K562 (cell line): Measurements from ENCODE around the gene ACOX1. TPM values are rescaled to one million over a fixed set of nuclear protein-coding genes. Genes with fewer than 3 reads are reported as not detected.

Source experiments
- BDP1 ChIP-seq: IDR thresholded peaks from 3 replicates; pipeline ENCODE4 v1.6.1; 2011; ENCODE audit not compliant: insufficient read length, insufficient read depth
- CTCFL ChIP-seq: IDR thresholded peaks from 2 replicates; pipeline ENCODE4 v1.6.1; 2011; ENCODE audit warnings: borderline replicate concordance, low read depth, mild to moderate bottlenecking, moderate library complexity, low read length; ENCODE audit not compliant: insufficient read depth, poor library complexity, severe bottlenecking
- MYC ChIP-seq, 2 experiments: fragments of 250-450 bp in 1 of 2; sonication (Bioruptor Pico) in 1 of 2; IDR thresholded peaks; 2 replicates each; pipeline versions ENCODE4 v1.5.1 to v1.6.1; 2012 to 2021; ENCODE audit warnings: low read depth in 2 of 2, borderline replicate concordance in 1 of 2, improper control_type of control experiment in 1 of 2, low read length in 1 of 2, mild to moderate bottlenecking in 1 of 2, moderate library complexity in 1 of 2
- NCOR1 ChIP-seq: fragments of 450-650 bp; IDR thresholded peaks from 2 replicates; pipeline ENCODE4 v1.6.1; 2016; ENCODE audit warnings: mild to moderate bottlenecking, moderate library complexity
- PCBP1 ChIP-seq: fragments of 200-400 bp; formaldehyde crosslinking; IDR thresholded peaks from 2 replicates; pipeline ENCODE4 v1.6.1; 2018; ENCODE audit warnings: mild to moderate bottlenecking, low read depth, low read length; ENCODE audit not compliant: poor library complexity, severe bottlenecking
- POLR2AphosphoS5 ChIP-seq: IDR thresholded peaks from 2 replicates; pipeline ENCODE4 v1.6.1; 2011; ENCODE audit warnings: mild to moderate bottlenecking, low read depth, low read length, moderate library complexity; ENCODE audit not compliant: control insufficient read depth, insufficient read depth
- RAD51 ChIP-seq: fragments of 450-650 bp; IDR thresholded peaks from 2 replicates; pipeline ENCODE4 v1.7.1; 2016; ENCODE audit warnings: low read depth, mild to moderate bottlenecking, borderline replicate concordance
- ZBTB17 ChIP-seq: fragments of 450-650 bp; formaldehyde crosslinking; IDR thresholded peaks from 2 replicates; pipeline ENCODE4 v1.4.0; 2020; ENCODE audit warnings: mild to moderate bottlenecking
- ZBTB7A ChIP-seq: IDR thresholded peaks from 2 replicates; pipeline ENCODE4 v1.6.1; 2011; ENCODE audit warnings: low read depth, mild to moderate bottlenecking, low read length, moderate library complexity, borderline replicate concordance; ENCODE audit not compliant: control insufficient read depth
- ZNF263 ChIP-seq: sonication (generic); formaldehyde crosslinking; IDR thresholded peaks from 2 replicates; pipeline ENCODE4 v1.8.0; 2022; ENCODE audit warnings: mild to moderate bottlenecking, missing genetic modification reagents, borderline replicate concordance
- polyA plus RNA-seq, 8 experiments: library from polyadenylated mRNA; depleted of rRNA in 4 of 8; stranded (reverse) in 5 of 8; unstranded in 3 of 8; fragments of >200 nt; fragmentation: Nextera tagmentation in 2 of 8; fragmentation: Illumina TruSeq in 1 of 8; extraction: Ambion mirVana in 2 of 8; extraction: Trizol in 1 of 8; gene quantifications; 2 replicates each; pipeline versions ENCODE4 v1.2.1 to v1.2.3, GENCODE V29; 2011 to 2014; ENCODE audit warnings: inconsistent platforms in 1 of 8, missing spikeins in 1 of 8
- total RNA-seq, 7 experiments: library from RNA; depleted of rRNA in 6 of 7; stranded (reverse); fragments of >200 nt in 6 of 7; fragmentation: Illumina TruSeq in 2 of 7; extraction: Trizol in 2 of 7; gene quantifications; 2 replicates each; pipeline versions ENCODE4 v1.2.1 to v1.2.3, GENCODE V29; 2011 to 2021; ENCODE audit warnings: low replicate concordance in 1 of 7
- TF ChIP-seq, protein P1 (sequence below): sonication (generic); formaldehyde crosslinking; IDR thresholded peaks from 2 replicates; pipeline ENCODE4 v1.8.0; 2023; ENCODE audit warnings: mild to moderate bottlenecking, missing genetic modification reagents
- TF ChIP-seq, protein P2 (sequence below): fragments of 450-650 bp; IDR thresholded peaks from 2 replicates; pipeline ENCODE4 v1.6.1; 2016; ENCODE audit warnings: borderline replicate concordance
- TF ChIP-seq, protein P3 (sequence below), 2 experiments: fragments of 450-650 bp in 1 of 2; sonication (generic) in 1 of 2; formaldehyde crosslinking; conservative IDR thresholded peaks; 2 replicates each; pipeline versions ENCODE4 v1.4.0 to v1.8.1; 2020 to 2022; ENCODE audit warnings: mild to moderate bottlenecking in 1 of 2, missing genetic modification reagents in 1 of 2
- TF ChIP-seq, protein P4 (sequence below): fragments of 450-650 bp; IDR thresholded peaks from 2 replicates; pipeline ENCODE4 v1.6.1; 2016; ENCODE audit warnings: low read depth, mild to moderate bottlenecking, moderate library complexity

Gene ACOX1
- total and polyA plus RNA-seq, 9 of the 15 experiments (the other 6 are each of a cell fraction or from before 2014, with no cell fraction given): 7.8 to 24.1 (median 14.5) TPM

- TF ChIP-seq, protein P1, sequence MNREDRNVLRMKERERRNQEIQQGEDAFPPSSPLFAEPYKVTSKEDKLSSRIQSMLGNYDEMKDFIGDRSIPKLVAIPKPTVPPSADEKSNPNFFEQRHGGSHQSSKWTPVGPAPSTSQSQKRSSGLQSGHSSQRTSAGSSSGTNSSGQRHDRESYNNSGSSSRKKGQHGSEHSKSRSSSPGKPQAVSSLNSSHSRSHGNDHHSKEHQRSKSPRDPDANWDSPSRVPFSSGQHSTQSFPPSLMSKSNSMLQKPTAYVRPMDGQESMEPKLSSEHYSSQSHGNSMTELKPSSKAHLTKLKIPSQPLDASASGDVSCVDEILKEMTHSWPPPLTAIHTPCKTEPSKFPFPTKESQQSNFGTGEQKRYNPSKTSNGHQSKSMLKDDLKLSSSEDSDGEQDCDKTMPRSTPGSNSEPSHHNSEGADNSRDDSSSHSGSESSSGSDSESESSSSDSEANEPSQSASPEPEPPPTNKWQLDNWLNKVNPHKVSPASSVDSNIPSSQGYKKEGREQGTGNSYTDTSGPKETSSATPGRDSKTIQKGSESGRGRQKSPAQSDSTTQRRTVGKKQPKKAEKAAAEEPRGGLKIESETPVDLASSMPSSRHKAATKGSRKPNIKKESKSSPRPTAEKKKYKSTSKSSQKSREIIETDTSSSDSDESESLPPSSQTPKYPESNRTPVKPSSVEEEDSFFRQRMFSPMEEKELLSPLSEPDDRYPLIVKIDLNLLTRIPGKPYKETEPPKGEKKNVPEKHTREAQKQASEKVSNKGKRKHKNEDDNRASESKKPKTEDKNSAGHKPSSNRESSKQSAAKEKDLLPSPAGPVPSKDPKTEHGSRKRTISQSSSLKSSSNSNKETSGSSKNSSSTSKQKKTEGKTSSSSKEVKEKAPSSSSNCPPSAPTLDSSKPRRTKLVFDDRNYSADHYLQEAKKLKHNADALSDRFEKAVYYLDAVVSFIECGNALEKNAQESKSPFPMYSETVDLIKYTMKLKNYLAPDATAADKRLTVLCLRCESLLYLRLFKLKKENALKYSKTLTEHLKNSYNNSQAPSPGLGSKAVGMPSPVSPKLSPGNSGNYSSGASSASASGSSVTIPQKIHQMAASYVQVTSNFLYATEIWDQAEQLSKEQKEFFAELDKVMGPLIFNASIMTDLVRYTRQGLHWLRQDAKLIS (CRISPR knock-in tag): peak; percentile 76
- TF ChIP-seq ZNF263 (CRISPR knock-in tag) (peak; percentile 41; the same call in 1 of the 2 replicates), POLR2AphosphoS5 (peak; percentile 92), BDP1 (no peak), MYC (IDR thresholded peaks at IDR 0.05; ENCODE audit: low read depth, low read length) (peak; percentile 44; the same call in 1 of the 2 replicates), MYC (CRISPR knock-in tag; IDR thresholded peaks at IDR 0.05; ENCODE audit: borderline replicate concordance, low read depth) (no peak; the same call in 1 of the 2 replicates), NCOR1 (peak; percentile 50; the same call in 1 of the 2 replicates), PCBP1 (peak; percentile 81), CTCFL (peak; percentile 85), RAD51 (peak; percentile 100), ZBTB17 (CRISPR knock-in tag) (peak; percentile 42; the same call in 1 of the 2 replicates), ZBTB7A (peak; percentile 50; the same call in 1 of the 2 replicates)
- TF ChIP-seq, protein P2, sequence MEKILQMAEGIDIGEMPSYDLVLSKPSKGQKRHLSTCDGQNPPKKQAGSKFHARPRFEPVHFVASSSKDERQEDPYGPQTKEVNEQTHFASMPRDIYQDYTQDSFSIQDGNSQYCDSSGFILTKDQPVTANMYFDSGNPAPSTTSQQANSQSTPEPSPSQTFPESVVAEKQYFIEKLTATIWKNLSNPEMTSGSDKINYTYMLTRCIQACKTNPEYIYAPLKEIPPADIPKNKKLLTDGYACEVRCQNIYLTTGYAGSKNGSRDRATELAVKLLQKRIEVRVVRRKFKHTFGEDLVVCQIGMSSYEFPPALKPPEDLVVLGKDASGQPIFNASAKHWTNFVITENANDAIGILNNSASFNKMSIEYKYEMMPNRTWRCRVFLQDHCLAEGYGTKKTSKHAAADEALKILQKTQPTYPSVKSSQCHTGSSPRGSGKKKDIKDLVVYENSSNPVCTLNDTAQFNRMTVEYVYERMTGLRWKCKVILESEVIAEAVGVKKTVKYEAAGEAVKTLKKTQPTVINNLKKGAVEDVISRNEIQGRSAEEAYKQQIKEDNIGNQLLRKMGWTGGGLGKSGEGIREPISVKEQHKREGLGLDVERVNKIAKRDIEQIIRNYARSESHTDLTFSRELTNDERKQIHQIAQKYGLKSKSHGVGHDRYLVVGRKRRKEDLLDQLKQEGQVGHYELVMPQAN: peak; percentile 59; the same call in 1 of the 2 replicates
- TF ChIP-seq, protein P3, sequence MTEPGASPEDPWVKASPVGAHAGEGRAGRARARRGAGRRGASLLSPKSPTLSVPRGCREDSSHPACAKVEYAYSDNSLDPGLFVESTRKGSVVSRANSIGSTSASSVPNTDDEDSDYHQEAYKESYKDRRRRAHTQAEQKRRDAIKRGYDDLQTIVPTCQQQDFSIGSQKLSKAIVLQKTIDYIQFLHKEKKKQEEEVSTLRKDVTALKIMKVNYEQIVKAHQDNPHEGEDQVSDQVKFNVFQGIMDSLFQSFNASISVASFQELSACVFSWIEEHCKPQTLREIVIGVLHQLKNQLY (CRISPR knock-in tag; conservative IDR thresholded peaks at IDR 0.05): 0 out of 4 replicates have a peak, but pooled peaks of 1 of the 2 experiments have one; percentile 7
- TF ChIP-seq, protein P4, sequence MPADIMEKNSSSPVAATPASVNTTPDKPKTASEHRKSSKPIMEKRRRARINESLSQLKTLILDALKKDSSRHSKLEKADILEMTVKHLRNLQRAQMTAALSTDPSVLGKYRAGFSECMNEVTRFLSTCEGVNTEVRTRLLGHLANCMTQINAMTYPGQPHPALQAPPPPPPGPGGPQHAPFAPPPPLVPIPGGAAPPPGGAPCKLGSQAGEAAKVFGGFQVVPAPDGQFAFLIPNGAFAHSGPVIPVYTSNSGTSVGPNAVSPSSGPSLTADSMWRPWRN: peak; percentile 70; the same call in 1 of the 2 replicates
Observed at GRCh38 chr17:75978938-75979704, at the start of gene ACOX1, which contains the start of gene TEN1 (continued).
